Transverse colon (tissue), 4 donors: ENCODE results near the gene RACGAP1. TPM values are rescaled to one million over a fixed set of nuclear protein-coding genes. Genes with fewer than 3 reads are reported as not detected.

ENCODE experiments used
- DNase-seq: peaks from one replicate; pipeline ENCODE4 v3.0.0-alpha.2; 2019
- H3K27ac ChIP-seq, 4 donors: fragments of 200-600 bp; sonication (generic); 2 replicates each; pipeline ENCODE4 v1.5.1; 2016 to 2018; ENCODE audit warnings: inconsistent platforms in 4 of 4
- H3K27me3 ChIP-seq: fragments of 200-600 bp; sonication (generic); 2 replicates; pipeline ENCODE4 v1.5.1; 2017; ENCODE audit warnings: inconsistent platforms
- H3K36me3 ChIP-seq, 4 donors: fragments of 200-600 bp; sonication (generic); 2 replicates each; pipeline ENCODE4 v1.5.1; 2017 to 2019; ENCODE audit warnings: inconsistent platforms in 4 of 4
- H3K4me1 ChIP-seq, 4 donors: fragments of 200-600 bp; sonication (generic); 2 replicates each; pipeline ENCODE4 v1.5.1; 2017 to 2020; ENCODE audit warnings: inconsistent platforms in 4 of 4
- H3K4me3 ChIP-seq, 4 donors: fragments of 200-600 bp; sonication (generic); 1 replicate in 1 of 4; 2 replicates in 3 of 4; pipeline versions ENCODE4 v1.5.1 to v1.6.1; 2017 to 2019; ENCODE audit warnings: inconsistent platforms in 4 of 4
- H3K9me3 ChIP-seq, 2 donors: fragments of 200-600 bp; sonication (generic); 2 replicates each; pipeline ENCODE4 v1.5.1; 2017 to 2019; ENCODE audit warnings: inconsistent platforms in 2 of 2
- CTCF ChIP-seq, 5 experiments: fragments of 200-600 bp in 3 of 5; fragments of 450-650 bp in 2 of 5; sonication (generic) in 3 of 5; IDR thresholded peaks; 1 replicate in 2 of 5; 2 replicates in 3 of 5; pipeline ENCODE4 v1.5.1; 2016 to 2017; ENCODE audit warnings: antibody characterized with exemption in 5 of 5, inconsistent platforms in 3 of 5, mild to moderate bottlenecking in 2 of 5, moderate library complexity in 1 of 5
- EP300 ChIP-seq: sonication (generic); formaldehyde crosslinking; IDR thresholded peaks from one replicate; pipeline ENCODE4 v1.6.1; 2017; ENCODE audit warnings: antibody characterized with exemption, low read depth
- POLR2A ChIP-seq: fragments of 450-650 bp; IDR thresholded peaks from one replicate; pipeline ENCODE4 v1.6.1; 2016; ENCODE audit warnings: antibody characterized with exemption, mild to moderate bottlenecking, moderate library complexity
- POLR2AphosphoS5 ChIP-seq, 3 donors: sonication (generic); formaldehyde crosslinking; IDR thresholded peaks; one replicate each; pipeline ENCODE4 v1.6.1; 2016; ENCODE audit warnings: antibody characterized with exemption in 3 of 3
- WGBS, 2 donors: methylation state at CpG; one replicate each; pipeline ENCODE4 v1.1.5; 2018; ENCODE audit warnings: low coverage in 1 of 2; 5-methylcytosine and 5-hydroxymethylcytosine counted together
- in situ Hi-C, 4 donors: fragments of 200-750 bp; cut with MboI; loops; one replicate each; pipeline versions ENCODE4 v1.15.0 to v1.15.1; 2017; ENCODE audit warnings: low sequenced_read_pairs in 3 of 4, low pct_ligation_motif_present in 1 of 4, low pct_unique_long_range_greater_than_20kb in 1 of 4
- intact Hi-C: fragments of 100-400 bp; cut with DNase I; formaldehyde crosslinking; loops from one replicate; pipeline ENCODE4 v1.15.1; 2023; ENCODE audit warnings: low total_unique reads
- total RNA-seq, 4 donors: library from RNA; depleted of rRNA; stranded (reverse); fragments of >200 nt; gene quantifications; one replicate each; pipeline ENCODE4 v1.1.0, GENCODE V29; 2016

The RACGAP1 gene
- 10 to 100 TPM in 2 of 4 donors, 1 to 10 TPM in 2; 5.0 to 13.4 (median 9.3) TPM for total RNA-seq

DNA sequence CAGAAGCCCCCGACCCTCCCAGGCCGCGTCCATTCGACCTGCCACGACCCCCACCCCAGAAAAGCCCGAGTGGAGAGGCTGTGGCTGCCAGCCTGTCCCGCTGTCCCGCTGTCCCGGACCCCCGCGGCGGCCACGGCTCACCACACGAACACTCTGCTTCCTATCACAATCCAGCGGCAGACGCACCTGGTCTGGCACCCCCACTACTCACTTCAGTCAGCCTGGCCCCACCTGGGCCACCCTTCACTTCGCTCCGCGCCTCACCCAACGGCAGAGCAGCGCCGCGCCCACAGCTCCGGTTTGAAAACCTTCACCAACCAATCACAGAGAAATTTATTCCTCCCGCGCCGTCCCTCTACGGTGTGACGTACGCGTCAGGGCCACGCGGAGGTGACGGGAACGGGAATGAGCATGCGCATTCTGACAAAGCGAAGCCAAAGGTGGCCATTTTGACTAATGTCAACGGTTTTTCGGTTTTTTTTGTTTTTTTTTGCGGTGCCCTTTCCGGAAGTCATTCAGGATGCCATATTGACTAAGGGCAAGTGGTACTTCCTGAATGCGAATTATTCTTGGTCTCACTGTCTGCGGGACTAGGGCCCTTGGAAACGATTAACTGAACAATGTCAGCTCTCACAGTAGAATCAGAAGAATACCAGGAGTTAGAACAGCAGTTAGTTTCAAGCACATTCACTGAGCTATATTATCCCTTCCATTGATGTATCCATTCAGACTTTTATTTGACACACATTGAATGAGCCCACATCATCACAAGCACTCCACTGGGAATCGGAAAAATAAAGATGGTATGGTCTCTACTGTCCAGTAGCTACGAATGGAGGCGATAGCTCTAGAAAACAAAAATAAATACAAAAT is at the start of gene RACGAP1:
RACGAP1 (minus strand) TSS at position 308 of the 873 bp plus-strand sequence. CDS start 8,779 bp downstream, outside the sequence.
- Histone ChIP-seq H3K27ac (peak within 1 kb of the TSS; percentile 56 to 80 (median 74)), H3K4me3 (peak within 1 kb of the TSS; percentile 70 to 91 (median 78)), H3K36me3 (no peaks in the 10 kb centered on the region), H3K9me3 (no peaks in the 10 kb centered on the region), H3K27me3 (no peaks in the 10 kb centered on the region), H3K4me1 (peaks cover 7 to 15% (median 12%) of the 10 kb centered on the region in 4 donors)
- DNase-seq: peak; percentile 97
- in situ Hi-C loops: no loop called here
- 5 to 10% methylated on average over 19 to 47 of the region's 47 CpGs for WGBS, 2 donors
- intact Hi-C loops: no loop called here
- TF ChIP-seq POLR2AphosphoS5 (IDR thresholded peaks at IDR 0.05) (peak in 2 of 3 donors; percentile 66 to 71), POLR2A (peak; percentile 42), CTCF (IDR thresholded peaks at IDR 0.05) (no peak)

GRCh38 chr12:50073712-50074111 is 48.4 kb upstream of the RACGAP1 start:
- peaks cover 3 to 17% (median 6%) of the 10 kb centered on the region in 4 donors for H3K4me1 ChIP-seq
- no peaks in the 10 kb centered on the region for H3K36me3 ChIP-seq
- intact Hi-C loops (loop anchor here (5.0 kb wide), 1 partner anchor 106 kb away; no protein-coding TSS in a partner anchor), in situ Hi-C loops (loop anchor here in 2 of 4 donors (5.0 to 25.0 kb wide), 2 partner anchors 106 to 211 kb away; no protein-coding TSS in a partner anchor)
- H3K27ac ChIP-seq: no peak overlapping the region
- H3K27me3 ChIP-seq: no peaks in the 10 kb centered on the region
- no peaks in the 10 kb centered on the region for H3K9me3 ChIP-seq
- H3K4me3 ChIP-seq: no peak overlapping the region
- no peak for DNase-seq
- TF ChIP-seq POLR2AphosphoS5 (IDR thresholded peaks at IDR 0.05): no peak
- TF ChIP-seq CTCF (IDR thresholded peaks at IDR 0.05): no peak
- TF ChIP-seq EP300: no peak
- TF ChIP-seq POLR2A: no peak
- 80% methylated on average over 10 of the region's 10 CpGs; no CpG with 5 or more reads in 1 of the 2 donors for WGBS, 2 donors

DNA sequence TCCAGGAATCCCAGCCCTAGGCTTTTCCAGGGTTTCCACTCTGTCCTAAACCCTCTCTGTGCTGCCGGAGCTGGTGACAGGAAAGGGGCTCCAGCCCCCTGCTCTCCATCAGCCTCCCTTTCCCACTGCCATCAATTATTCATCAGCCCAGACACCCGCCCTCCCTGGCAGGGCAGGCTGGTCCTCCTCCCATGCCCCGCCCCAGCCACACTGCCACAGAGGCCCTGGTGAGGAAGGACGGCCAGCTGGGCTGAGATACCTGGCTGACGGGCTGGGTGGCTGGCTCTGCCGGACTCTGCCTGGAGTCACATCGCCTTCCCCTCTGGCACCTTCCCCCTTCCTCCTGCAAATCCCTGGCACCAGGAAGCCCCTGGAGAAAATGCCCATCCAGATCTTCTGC is 47.9 kb upstream of the RACGAP1 start:
- H3K27me3 ChIP-seq: no peaks in the 10 kb centered on the region
- no peaks in the 10 kb centered on the region for H3K9me3 ChIP-seq
- 59% methylated on average over 7 of the region's 7 CpGs; no CpG with 5 or more reads in 1 of the 2 donors for WGBS, 2 donors
- no peak overlapping the region for H3K4me3 ChIP-seq
- H3K27ac ChIP-seq: no peak overlapping the region
- DNase-seq: no peak
- intact Hi-C loops: loop anchor here (5.0 kb wide), 1 partner anchor 106 kb away; no protein-coding TSS in a partner anchor
- H3K4me1 ChIP-seq: peaks cover 3 to 17% (median 6%) of the 10 kb centered on the region in 4 donors
- no peaks in the 10 kb centered on the region for H3K36me3 ChIP-seq
- TF ChIP-seq EP300: no peak
- no peak for TF ChIP-seq POLR2AphosphoS5 (IDR thresholded peaks at IDR 0.05)
- TF ChIP-seq POLR2A: no peak
- no peak for TF ChIP-seq CTCF (IDR thresholded peaks at IDR 0.05)
- in situ Hi-C loops: loop anchor here in 2 of 4 donors (5.0 to 25.0 kb wide), 2 partner anchors 106 to 211 kb away; no protein-coding TSS in a partner anchor

DNA sequence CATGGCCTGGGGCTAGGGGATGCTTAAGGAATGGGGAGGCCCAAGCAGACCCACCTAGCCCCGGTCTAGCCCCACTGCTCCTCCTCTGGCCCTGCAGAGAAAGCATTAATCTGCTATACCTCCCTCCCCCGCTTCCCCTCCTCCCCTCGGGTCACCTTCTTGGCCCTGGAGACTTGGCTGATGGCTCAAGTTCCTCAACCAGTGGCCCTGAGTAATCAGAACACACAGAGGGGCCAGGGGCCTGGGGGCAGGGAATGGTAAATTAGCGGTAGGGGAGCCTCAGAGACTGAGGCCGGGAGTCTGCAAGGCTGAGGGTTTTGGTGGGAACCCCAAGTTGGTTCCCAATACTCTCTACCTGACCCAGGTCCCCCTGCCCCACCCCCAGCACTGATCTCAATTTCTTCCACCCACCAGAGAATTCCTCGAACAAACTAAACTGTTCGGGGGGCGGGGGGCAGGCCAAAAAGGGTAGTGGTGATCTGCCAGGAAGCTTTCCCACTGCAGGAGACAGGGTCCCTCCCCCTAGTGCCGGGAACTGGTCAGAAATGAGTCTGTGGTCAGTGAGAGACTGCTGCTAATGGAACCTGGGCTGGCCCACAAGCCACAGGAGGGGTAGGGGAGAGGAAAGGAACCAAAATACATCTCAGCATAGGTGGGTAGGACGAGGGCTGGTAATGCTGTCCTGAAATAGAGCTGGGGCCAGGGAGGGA is 47.1 kb upstream of the RACGAP1 start:
- Histone ChIP-seq H3K27me3 (no peaks in the 10 kb centered on the region), H3K4me3 (no peak overlapping the region), H3K36me3 (no peaks in the 10 kb centered on the region), H3K27ac (no peak overlapping the region), H3K9me3 (no peaks in the 10 kb centered on the region), H3K4me1 (peaks cover 3 to 17% (median 6%) of the 10 kb centered on the region in 4 donors)
- WGBS, 2 donors: 72% methylated on average over 10 of the region's 10 CpGs; no CpG with 5 or more reads in 1 of the 2 donors
- TF ChIP-seq EP300: no peak
- TF ChIP-seq CTCF (IDR thresholded peaks at IDR 0.05): no peak
- no peak for TF ChIP-seq POLR2A
- no peak for TF ChIP-seq POLR2AphosphoS5 (IDR thresholded peaks at IDR 0.05)
- in situ Hi-C loops (loop anchor here in 2 of 4 donors (5.0 to 25.0 kb wide), 2 partner anchors 105 to 210 kb away; no protein-coding TSS in a partner anchor), intact Hi-C loops (loop anchor here (5.0 kb wide), 1 partner anchor 105 kb away; no protein-coding TSS in a partner anchor)
- DNase-seq: no peak
